Activated naive CD8-positive, alpha-beta T cell treated with anti-CD3 and anti-CD28 coated beads for 36 hours (primary cell): ENCODE data around the gene TRIM8. TPM values are rescaled to one million over a fixed set of nuclear protein-coding genes. Genes with fewer than 3 reads are reported as not detected.
A peak's percentile ranks its signal among the peaks of the same experiment; 100 is the strongest.

ENCODE experiments used
- DNase-seq: peaks from one replicate; pipeline ENCODE4 v3.0.0; 2021
- H3K27ac Mint-ChIP-seq: one replicate; pipeline ENCODE4 v1.8.0; 2022; ENCODE audit warnings: mild to moderate bottlenecking, moderate library complexity, mixed read lengths
- H3K27me3 Mint-ChIP-seq: one replicate; pipeline ENCODE4 v1.8.0; 2022; ENCODE audit warnings: mild to moderate bottlenecking, mixed read lengths
- H3K36me3 Mint-ChIP-seq: one replicate; pipeline ENCODE4 v1.8.0; 2021; ENCODE audit warnings: mild to moderate bottlenecking, mixed read lengths
- H3K4me1 Mint-ChIP-seq: one replicate; pipeline ENCODE4 v1.8.0; 2021; ENCODE audit warnings: mixed read lengths
- H3K4me3 Mint-ChIP-seq: one replicate; pipeline ENCODE4 v1.8.0; 2022; ENCODE audit warnings: mild to moderate bottlenecking, moderate library complexity, mixed read lengths
- H3K9me3 Mint-ChIP-seq: one replicate; pipeline ENCODE4 v1.8.0; 2022; ENCODE audit warnings: mixed read lengths
- total RNA-seq, 2 experiments: library from RNA; stranded (reverse); gene quantifications; one replicate each; pipeline ENCODE4 v1.2.3, GENCODE V29; 2021

TRIM8 gene, protein sequence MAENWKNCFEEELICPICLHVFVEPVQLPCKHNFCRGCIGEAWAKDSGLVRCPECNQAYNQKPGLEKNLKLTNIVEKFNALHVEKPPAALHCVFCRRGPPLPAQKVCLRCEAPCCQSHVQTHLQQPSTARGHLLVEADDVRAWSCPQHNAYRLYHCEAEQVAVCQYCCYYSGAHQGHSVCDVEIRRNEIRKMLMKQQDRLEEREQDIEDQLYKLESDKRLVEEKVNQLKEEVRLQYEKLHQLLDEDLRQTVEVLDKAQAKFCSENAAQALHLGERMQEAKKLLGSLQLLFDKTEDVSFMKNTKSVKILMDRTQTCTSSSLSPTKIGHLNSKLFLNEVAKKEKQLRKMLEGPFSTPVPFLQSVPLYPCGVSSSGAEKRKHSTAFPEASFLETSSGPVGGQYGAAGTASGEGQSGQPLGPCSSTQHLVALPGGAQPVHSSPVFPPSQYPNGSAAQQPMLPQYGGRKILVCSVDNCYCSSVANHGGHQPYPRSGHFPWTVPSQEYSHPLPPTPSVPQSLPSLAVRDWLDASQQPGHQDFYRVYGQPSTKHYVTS
- total RNA-seq, result 10 to 100 TPM; 40.4 to 41.8 TPM

DNA sequence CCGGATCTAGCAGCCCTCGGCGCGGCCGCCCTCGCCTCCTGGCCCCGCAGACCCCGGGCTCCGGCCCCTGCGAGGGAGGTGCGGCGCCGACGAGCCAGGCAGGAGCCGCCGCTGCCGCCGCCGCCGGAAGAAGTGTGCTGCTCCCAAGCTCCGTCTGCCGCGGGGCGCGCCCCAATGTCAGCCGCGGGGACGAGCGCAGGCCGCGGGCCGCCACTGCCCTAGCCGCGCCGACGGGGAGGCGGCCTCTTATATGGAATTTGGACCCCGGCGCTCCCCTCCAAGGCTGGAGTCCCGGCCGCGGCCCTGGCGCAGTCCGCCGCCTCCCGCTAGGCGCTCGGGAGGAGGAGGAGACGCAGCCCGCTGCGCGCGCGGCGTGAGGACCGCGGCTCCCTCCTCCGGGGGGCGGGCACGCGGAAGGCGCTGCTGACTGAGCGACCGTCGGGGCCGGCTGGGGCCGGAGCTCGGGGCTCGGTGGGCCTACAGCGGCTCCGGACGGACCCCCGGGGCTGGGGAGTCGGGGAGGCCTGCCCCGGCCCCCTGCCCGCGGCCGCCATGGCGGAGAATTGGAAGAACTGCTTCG lies at the start of gene TRIM8:
TSS of gene TRIM8 (plus strand) at position 414 of the 580 bp plus-strand sequence. CDS start at position 553, 139 bp downstream.
- Mint-ChIP-seq H3K27ac (peak within 1 kb of the TSS; percentile 96), H3K4me3 (peak within 1 kb of the TSS; percentile 92), H3K9me3 (no peaks in the 10 kb centered on the region), H3K27me3 (no peaks in the 10 kb centered on the region), H3K36me3 (peaks cover 19% of the 10 kb centered on the region), H3K4me1 (peaks cover 37% of the 10 kb centered on the region)
- peak; percentile 78 for DNase-seq

DNA sequence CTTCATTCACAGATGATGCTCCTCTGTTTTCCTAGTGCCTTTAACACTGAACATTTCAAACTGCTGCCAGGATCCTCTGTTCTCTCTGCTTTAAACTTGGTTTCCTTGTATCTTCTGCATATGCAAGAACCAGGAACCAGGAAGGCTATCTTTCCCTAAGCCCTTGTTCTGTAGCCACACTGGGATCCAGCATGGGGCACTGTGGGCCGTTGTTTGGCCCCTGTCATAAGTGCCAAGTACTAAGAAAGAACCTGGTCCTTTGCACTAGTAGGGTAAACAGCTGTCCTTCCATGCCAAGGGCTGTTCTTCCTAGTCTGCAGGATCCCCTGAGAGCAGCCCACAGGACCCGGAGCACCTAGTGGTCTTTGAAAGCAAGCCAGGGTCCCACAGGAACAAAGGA lies 49.0 kb upstream of the TRIM8 start:
- Mint-ChIP-seq H3K27me3 (no peaks in the 10 kb centered on the region), H3K36me3 (peaks cover 4% of the 10 kb centered on the region), H3K9me3 (no peaks in the 10 kb centered on the region), H3K4me1 (peaks cover 5% of the 10 kb centered on the region), H3K4me3 (no peak overlapping the region), H3K27ac (no peak overlapping the region)
- no peak for DNase-seq

DNA sequence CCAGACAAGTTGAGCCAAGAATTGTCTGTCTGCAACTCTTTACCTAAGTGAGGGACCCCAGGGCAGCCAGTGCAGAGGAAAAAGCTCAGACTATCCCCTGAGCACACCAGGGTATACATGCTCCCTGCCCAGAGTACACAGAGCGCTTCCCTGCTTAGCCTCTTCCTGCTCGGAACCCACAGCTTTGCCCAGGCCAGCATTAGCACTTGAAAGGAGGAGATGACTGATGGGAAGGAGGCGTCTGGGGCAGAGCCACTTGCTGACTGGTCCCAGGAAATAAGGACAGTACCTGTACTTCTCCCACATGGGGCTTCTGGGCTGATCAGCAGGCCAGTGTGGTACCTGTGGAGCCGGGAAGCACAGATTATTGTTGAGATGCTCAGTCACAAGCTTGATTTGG lies 48.4 kb upstream of the TRIM8 start:
- no peaks in the 10 kb centered on the region for H3K9me3 Mint-ChIP-seq
- H3K36me3 Mint-ChIP-seq, result peaks cover 5% of the 10 kb centered on the region

DNA sequence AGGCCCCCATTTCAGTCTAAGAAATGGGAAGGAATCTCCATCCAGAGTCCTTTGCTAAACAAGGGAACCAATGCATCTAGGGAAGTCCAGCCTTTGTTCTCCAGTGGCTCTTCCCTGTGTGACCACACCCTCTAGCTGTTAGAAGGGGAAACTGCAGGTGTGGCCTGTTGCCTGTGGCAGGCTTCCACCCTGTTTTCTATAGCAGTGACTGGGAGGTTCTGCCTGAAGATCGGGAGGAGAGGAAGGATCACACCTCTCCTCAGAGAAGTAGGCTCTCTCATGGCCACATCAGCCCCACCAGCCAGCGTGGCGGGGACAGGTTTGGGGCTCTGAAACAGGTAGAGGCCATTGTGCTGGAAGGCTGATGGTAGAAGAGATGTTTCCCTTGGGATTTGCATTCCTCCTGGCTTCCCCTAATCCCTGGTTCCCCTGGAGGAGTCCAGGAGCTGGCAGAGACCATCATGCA lies 47.7 kb upstream of the TRIM8 start:
- peak; percentile 21 for DNase-seq
- H3K36me3 Mint-ChIP-seq, result peaks cover 5% of the 10 kb centered on the region
- H3K4me1 Mint-ChIP-seq, result peaks cover 4% of the 10 kb centered on the region
- H3K27ac Mint-ChIP-seq, result no peak overlapping the region
- no peaks in the 10 kb centered on the region for H3K9me3 Mint-ChIP-seq
- no peaks in the 10 kb centered on the region for H3K27me3 Mint-ChIP-seq
- H3K4me3 Mint-ChIP-seq, result no peak overlapping the region

More for the DNA sequence above, 48.4 kb upstream of the TRIM8 start:
- peaks cover 5% of the 10 kb centered on the region for H3K4me1 Mint-ChIP-seq
- no peak overlapping the region for H3K27ac Mint-ChIP-seq
- DNase-seq, result no peak
- no peaks in the 10 kb centered on the region for H3K27me3 Mint-ChIP-seq
- H3K4me3 Mint-ChIP-seq, result no peak overlapping the region

DNA sequence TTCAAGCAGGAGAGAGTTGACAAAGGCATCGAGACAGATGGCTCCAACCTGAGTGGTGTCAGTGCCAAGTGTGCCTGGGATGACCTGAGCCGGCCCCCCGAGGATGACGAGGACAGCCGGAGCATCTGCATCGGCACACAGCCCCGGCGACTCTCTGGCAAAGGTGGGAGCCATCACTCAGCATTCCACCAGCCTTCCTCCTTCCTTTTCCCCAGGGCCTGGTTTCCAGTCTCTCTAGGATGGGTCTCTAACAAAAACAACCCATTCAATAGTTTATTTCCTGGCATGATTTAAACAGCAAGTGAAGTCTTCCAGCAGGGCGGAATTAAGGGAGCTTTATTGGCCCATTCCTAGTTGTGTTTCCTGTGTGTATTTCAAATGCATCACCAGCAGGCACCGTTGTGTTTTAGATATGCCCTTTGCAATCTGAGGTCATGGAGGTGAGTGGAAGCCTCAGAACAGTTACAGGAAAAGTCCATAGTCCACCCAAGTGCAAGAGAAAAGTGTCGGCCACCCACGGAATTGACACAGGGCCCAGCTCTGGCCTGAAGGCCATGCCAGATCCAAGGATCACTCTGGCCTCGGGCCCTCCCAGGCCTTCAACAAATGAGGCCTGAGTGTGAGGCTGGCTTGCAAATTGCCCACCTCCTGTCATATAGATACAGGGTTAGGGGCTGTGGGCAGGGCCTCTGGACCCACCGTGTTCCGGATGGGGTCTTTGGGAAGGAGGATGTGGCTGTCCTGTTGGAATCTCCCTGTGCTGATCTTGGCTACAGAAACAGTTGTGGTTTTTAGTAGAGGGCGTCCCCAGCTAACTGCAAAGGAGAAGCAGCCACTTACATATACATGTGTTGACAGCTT lies 46.9 kb upstream of the TRIM8 start:
- Mint-ChIP-seq H3K27ac (no peak overlapping the region), H3K27me3 (no peaks in the 10 kb centered on the region), H3K4me1 (no peaks in the 10 kb centered on the region), H3K9me3 (no peaks in the 10 kb centered on the region), H3K4me3 (no peak overlapping the region), H3K36me3 (peaks cover 5% of the 10 kb centered on the region)
- no peak for DNase-seq

DNA sequence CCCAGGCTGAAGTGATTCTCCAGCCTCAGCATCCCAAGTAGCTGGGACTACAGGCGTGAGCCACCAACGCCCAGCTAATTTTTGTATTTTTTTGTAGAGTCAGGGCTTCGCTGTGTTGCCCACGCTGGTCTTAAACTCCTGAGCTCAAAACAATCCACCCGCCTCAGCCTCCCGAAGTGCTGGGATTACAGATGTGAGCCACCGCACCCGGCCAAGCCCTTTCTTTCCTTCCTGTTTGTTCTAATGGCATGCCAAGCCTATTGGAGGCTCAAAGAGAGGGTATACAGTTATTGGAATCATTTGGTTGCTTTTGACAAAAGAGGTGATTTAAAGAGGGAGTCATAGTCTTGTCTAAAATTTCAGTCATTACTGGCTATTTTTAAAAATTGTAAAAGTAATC lies 46.0 kb upstream of the TRIM8 start:
- no peaks in the 10 kb centered on the region for H3K27me3 Mint-ChIP-seq
- no peak overlapping the region for H3K4me3 Mint-ChIP-seq
- no peak for DNase-seq
- H3K27ac Mint-ChIP-seq, result no peak overlapping the region
- no peaks in the 10 kb centered on the region for H3K4me1 Mint-ChIP-seq
- no peaks in the 10 kb centered on the region for H3K9me3 Mint-ChIP-seq
- peaks cover 5% of the 10 kb centered on the region for H3K36me3 Mint-ChIP-seq

DNA sequence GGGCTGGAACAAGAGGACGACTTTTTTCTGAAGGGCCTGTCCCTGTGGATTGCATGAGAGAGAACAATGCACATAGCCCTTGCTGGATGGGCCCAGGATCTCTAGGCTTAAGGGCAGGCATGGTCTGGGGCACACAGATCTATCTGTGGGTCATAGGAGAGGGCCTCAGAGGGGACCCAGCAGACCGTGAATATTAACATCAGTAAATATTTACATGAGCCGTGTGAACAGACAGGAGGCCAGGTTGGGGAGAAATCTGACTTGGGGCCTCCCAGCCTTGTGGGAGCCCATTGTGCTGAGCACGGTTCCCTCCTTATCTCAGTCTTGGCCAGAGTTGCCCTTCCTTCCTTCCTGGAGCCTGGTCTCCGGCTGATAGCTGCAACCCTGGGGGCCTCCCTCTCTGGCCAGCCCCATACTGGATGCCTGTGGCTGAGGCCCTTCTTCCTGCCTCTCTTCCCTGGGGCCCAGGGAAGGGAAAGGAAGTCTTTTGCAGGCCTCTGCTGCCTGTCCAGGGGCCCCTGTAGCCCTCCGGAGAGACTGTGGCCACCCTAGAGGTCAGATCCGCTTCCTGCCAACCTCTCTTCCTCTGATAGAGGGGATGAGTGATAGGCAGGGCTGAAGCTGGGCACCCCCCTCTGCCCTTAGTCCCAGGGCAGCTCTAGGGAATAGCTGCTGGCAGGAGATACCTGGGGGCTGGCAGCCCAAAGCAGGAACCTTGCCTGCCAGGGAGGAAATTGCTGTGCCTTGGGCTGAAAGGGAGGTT lies 44.5 kb upstream of the TRIM8 start:
- Mint-ChIP-seq H3K4me3 (no peak overlapping the region), H3K4me1 (peaks cover 3% of the 10 kb centered on the region), H3K27me3 (no peaks in the 10 kb centered on the region), H3K27ac (no peak overlapping the region), H3K36me3 (peaks cover 7% of the 10 kb centered on the region), H3K9me3 (no peaks in the 10 kb centered on the region)
- no peak for DNase-seq

DNA sequence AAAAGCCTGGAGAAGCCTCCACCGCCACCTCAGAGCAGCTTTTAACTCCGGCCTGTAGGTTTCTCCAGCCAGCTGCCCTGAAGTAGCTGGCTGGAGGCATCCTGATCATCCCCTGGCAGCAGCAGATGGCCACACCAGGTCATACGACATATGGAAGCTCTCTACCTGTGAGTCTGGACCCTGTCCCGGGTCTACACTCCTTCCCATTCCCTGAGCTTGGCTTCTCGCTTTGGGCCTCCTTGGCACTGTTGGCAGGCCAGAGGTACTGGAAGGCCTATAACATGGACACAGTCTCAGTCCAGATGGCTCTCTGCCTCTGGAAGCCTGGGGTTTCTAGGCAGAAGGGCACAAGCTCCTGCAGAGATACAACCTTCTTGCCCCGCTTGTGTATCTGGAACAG lies 43.5 kb upstream of the TRIM8 start:
- no peaks in the 10 kb centered on the region for H3K9me3 Mint-ChIP-seq
- H3K4me1 Mint-ChIP-seq, result peaks cover 3% of the 10 kb centered on the region
- no peak overlapping the region for H3K4me3 Mint-ChIP-seq
- no peak overlapping the region for H3K27ac Mint-ChIP-seq
- peaks cover 7% of the 10 kb centered on the region for H3K36me3 Mint-ChIP-seq
- no peaks in the 10 kb centered on the region for H3K27me3 Mint-ChIP-seq
- no peak for DNase-seq

DNA sequence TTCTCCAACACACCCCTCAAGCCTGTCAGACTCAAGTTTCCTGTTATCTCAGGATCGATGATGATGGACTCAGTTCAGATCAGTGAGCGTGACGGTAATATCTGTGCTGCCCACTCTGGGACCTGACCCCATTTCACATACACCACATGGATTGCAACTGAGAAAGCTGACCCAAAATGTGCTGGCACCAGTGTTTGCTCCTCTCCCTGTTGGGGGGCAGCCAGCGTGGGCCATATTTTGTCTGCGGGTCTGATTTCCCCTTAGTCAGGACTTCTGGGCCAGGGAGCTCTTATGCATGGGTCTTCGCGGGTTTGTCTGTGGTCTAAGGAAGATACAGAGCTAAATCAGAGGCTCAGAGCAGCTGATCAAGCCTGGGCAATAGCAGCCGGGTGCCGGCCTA lies 42.6 kb upstream of the TRIM8 start:
- Mint-ChIP-seq H3K4me3 (no peak overlapping the region), H3K27ac (no peak overlapping the region), H3K9me3 (no peaks in the 10 kb centered on the region), H3K27me3 (no peaks in the 10 kb centered on the region), H3K4me1 (peaks cover 3% of the 10 kb centered on the region), H3K36me3 (peaks cover 7% of the 10 kb centered on the region)
- DNase-seq, result no peak

DNA sequence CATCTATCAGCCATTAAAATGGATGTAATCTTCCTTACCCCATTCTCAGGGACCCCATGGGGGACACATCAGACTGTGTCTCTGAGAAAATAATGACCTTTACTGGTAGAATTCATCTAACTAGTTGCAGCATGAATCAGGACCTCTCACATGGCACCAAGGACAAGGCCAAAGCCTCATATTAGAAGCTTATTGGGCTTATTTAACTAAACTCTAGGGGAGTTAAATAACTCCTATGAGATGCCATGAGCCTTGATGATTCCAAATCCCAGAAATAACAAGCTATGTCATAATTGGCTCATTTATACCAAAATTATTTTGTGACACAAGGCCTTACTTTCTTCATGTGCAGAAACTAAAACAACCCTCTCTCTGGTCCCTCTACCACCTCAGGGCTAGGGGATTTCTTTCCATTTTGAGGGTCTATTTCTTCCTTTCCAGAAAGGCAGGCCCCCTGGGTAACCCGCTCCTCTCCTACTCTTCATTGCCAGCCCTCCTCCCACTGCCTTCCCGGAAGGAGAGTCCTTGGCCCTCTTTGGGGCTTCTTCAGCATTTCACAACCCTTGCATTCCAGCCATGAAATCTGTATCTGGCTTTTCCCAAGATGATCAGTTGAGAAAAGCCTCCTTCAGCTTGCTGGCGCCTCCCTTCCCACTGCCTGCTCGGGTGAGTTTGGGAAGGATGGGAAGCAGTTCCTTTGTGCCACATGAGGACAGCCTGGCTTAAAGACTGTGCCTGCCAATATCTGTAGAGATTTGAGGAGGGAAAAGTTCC lies 41.8 kb upstream of the TRIM8 start:
- Mint-ChIP-seq H3K4me3 (no peak overlapping the region), H3K36me3 (peaks cover 7% of the 10 kb centered on the region), H3K27ac (no peak overlapping the region), H3K27me3 (no peaks in the 10 kb centered on the region), H3K4me1 (peaks cover 3% of the 10 kb centered on the region), H3K9me3 (no peaks in the 10 kb centered on the region)
- DNase-seq, result no peak

DNA sequence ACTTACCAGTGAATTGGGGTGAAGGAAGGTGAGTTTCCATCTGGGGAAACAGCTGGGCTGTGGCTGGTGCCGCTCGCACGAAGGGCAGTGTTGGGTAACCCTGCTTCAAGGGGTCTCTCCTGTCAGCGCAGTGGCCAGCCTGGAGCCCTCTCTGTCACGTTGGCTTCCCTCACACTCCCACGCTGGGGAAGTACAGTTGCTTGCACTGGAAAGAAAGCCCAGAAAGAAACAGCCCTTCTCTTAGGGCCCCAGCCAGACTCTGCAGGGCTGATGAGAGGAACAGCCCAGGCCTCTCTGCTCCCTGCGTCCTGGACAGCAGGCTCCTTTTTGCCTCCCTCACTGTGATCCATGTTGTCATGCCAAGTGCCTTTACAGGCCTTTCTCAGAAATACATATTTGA lies 40.3 kb upstream of the TRIM8 start:
- no peak overlapping the region for H3K27ac Mint-ChIP-seq
- H3K36me3 Mint-ChIP-seq, result peaks cover 4% of the 10 kb centered on the region

DNA sequence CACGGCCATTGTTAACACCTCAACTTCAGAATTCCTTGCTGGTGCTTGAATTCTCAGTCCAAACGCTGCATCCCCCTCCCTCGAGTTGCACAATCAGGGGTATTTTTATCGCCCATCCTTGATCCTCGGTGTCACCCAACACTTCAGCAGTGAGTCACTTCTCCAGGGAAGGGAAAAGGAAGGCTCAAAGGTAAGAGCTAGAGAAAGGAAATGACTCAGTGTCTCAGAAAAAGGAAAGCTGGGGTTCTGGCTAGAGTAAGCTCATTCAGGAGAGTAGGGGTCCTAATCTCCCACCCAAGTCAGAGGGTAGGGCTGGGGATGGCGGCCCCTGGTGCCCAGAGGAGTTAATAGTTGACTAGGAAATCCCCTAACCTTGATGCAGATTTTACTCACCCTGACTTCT lies 39.8 kb upstream of the TRIM8 start:
- no peak overlapping the region for H3K4me3 Mint-ChIP-seq
- H3K27ac Mint-ChIP-seq, result no peak overlapping the region
- H3K36me3 Mint-ChIP-seq, result peaks cover 4% of the 10 kb centered on the region
- DNase-seq, result no peak
- H3K27me3 Mint-ChIP-seq, result no peaks in the 10 kb centered on the region
- no peaks in the 10 kb centered on the region for H3K9me3 Mint-ChIP-seq
- H3K4me1 Mint-ChIP-seq, result peaks cover 6% of the 10 kb centered on the region

More for the DNA sequence above, 40.3 kb upstream of the TRIM8 start:
- Mint-ChIP-seq H3K9me3 (no peaks in the 10 kb centered on the region), H3K4me3 (no peak overlapping the region), H3K27me3 (no peaks in the 10 kb centered on the region), H3K4me1 (peaks cover 6% of the 10 kb centered on the region)
- no peak for DNase-seq

DNA sequence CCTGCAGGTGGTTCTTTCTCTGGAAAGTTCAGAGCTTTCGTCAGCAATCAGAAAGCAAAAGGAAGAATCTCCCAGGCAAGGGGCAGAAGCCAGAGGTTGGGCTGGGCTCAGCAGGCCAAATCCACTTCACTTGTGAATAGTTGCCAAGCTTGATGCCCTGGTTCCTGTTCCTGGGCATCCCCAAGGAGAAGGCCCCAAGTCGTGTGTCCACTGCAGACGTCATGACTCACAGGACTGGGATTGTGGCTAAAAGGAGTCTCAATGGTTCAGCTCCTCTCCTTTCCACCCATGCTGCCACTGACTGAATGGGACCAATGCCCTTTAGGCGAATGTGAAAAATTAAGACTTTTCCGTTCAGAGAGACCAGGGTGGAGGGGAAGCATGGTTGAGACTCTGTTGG lies 38.6 kb upstream of the TRIM8 start:
- peaks cover 9% of the 10 kb centered on the region for H3K4me1 Mint-ChIP-seq
- no peaks in the 10 kb centered on the region for H3K27me3 Mint-ChIP-seq
- no peak overlapping the region for H3K27ac Mint-ChIP-seq
- no peak for DNase-seq
- no peaks in the 10 kb centered on the region for H3K9me3 Mint-ChIP-seq
- peaks cover 2% of the 10 kb centered on the region for H3K36me3 Mint-ChIP-seq
- H3K4me3 Mint-ChIP-seq, result no peak overlapping the region

DNA sequence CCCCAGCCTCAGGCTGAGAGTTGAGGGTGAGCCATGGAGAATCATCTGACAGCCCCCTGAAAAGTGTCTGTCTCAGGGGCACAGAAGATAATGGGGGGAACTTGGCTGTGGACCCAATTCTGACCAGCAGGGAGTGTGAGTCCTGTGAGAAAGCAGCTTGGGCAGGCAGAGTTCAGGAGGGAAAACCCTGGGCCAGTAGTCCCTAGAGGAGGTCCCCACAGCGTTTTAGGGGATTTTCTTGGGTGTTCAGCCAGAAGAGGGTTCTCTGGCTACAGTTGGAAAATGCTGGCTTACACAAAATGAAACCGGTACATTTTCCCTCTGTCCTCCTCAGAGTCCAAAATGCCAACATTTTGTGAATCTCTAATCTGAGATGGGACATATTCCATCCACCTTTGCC lies 35.8 kb upstream of the TRIM8 start:
- peaks cover 36% of the 10 kb centered on the region for H3K4me1 Mint-ChIP-seq
- no peak overlapping the region for H3K27ac Mint-ChIP-seq
- H3K4me3 Mint-ChIP-seq, result no peak overlapping the region
- no peaks in the 10 kb centered on the region for H3K9me3 Mint-ChIP-seq
- peaks cover 3% of the 10 kb centered on the region for H3K36me3 Mint-ChIP-seq
- no peak for DNase-seq
- H3K27me3 Mint-ChIP-seq, result no peaks in the 10 kb centered on the region
